Measurements from ENCODE around the gene ACP6.

The ACP6 gene

DNA sequence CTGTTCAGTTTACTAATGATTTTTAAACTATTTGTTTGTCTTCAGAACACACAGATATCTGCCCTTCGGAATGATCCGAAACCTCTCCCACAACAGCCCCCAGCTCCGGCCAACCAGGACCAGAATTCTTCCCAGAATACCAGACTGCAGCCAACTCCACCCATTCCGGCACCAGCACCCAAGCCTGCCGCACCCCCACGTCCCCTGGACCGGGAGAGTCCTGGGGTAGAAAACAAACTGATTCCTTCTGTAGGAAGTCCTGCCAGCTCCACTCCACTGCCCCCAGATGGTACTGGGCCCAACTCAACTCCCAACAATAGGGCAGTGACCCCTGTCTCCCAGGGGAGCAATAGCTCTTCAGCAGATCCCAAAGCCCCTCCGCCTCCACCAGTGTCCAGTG is 51.6 kb downstream of the ACP6 start:
- TF ChIP-seq GATA3 (IDR thresholded peaks at IDR 0.05; ENCODE audit: low read depth, low read length) = no peak
- TF ChIP-seq GATA2 (IDR thresholded peaks at IDR 0.05; ENCODE audit: low read depth, low read length) = no peak

DNA sequence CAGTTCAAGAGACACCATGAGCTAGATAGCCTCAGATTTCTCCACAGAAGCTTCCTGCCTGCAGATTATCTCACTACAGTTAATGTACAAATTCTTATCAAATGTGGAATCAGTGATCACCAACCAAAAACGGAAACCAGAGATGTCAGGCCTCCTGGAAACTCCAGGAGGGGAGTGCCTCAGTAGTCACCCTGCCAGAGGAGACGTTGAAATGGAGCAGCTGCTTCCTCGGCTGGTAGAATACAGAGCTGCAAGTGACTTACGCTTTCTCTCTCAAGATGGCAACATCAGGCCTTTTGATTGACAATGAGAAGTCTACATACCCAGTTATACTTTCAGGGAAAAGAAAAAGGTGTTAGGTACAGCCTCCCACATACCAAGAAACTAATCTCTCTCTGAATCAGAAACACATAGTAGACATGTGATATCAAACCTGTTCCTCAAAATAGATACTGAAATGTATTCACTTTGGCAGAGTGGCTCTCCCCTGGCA is 52.2 kb downstream of the ACP6 start:
- TF ChIP-seq GATA2 (IDR thresholded peaks at IDR 0.05; ENCODE audit: low read depth, low read length) = no peak
- no peak for TF ChIP-seq GATA3 (IDR thresholded peaks at IDR 0.05; ENCODE audit: low read depth, low read length)

- TF ChIP-seq GATA2 (IDR thresholded peaks at IDR 0.05; ENCODE audit: low read depth, low read length) (no peak), GATA3 (IDR thresholded peaks at IDR 0.05; ENCODE audit: low read depth, low read length) (no peak)
Measured at GRCh38 chr1:147613506-147613905, 56.8 kb downstream of the ACP6 start.

- TF ChIP-seq GATA3 (IDR thresholded peaks at IDR 0.05; ENCODE audit: low read depth, low read length) (no peak), GATA2 (IDR thresholded peaks at IDR 0.05; ENCODE audit: low read depth, low read length) (no peak)
Measured at GRCh38 chr1:147612366-147612765, 58.0 kb downstream of the ACP6 start.

DNA sequence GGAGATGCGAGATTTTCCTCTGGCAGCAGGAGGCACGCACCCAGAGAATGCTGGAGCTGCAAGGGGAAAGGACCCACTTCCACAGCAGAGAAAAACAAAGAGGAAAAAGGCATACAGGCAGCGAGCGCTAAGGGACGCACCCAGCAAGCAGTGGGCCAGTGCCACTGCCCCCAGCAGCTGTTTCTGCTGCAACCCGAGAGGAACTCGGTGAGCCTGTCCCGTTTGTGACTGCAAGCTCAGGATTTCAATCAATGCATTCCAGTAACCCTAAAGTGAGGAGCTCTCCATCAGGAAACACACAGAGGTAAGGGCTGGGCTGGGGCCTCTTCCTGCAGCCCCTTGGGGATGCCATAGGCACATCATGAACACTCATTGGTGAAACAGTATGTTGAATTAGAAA is 58.7 kb downstream of the ACP6 start:
- TF ChIP-seq GATA2 (IDR thresholded peaks at IDR 0.05; ENCODE audit: low read depth, low read length) (no peak), GATA3 (IDR thresholded peaks at IDR 0.05; ENCODE audit: low read depth, low read length) (no peak)

GRCh38 chr1:147611021-147611426 is 59.3 kb downstream of the ACP6 start:
- no peak for TF ChIP-seq GATA3 (IDR thresholded peaks at IDR 0.05; ENCODE audit: low read depth, low read length)

- no peak for TF ChIP-seq GATA3 (IDR thresholded peaks at IDR 0.05; ENCODE audit: low read depth, low read length)
- TF ChIP-seq GATA2 (IDR thresholded peaks at IDR 0.05; ENCODE audit: low read depth, low read length) = no peak
Measured at GRCh38 chr1:147609358-147609757, 61.0 kb downstream of the ACP6 start.

DNA sequence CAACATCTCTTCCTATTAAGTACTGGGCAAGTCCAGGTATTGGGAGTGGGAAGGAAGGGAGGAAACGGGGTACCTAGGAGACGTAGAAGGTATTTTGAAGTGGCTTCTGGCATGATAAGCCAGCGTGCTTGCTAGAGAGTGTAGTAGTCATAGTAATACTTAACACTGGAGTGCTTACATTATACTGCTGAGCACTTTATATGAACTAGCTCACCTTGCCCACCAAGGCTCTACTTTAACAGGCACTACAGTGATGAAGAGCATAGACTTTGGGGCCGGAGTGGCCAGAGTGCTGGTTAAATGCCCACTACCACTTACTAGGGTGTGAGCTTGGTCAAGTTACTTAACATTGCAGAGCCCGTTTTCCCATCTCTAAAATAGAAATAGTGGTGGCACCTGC is 61.7 kb downstream of the ACP6 start:
- TF ChIP-seq GATA2 (IDR thresholded peaks at IDR 0.05; ENCODE audit: low read depth, low read length) (no peak), GATA3 (IDR thresholded peaks at IDR 0.05; ENCODE audit: low read depth, low read length) (no peak)

- TF ChIP-seq GATA3 (IDR thresholded peaks at IDR 0.05; ENCODE audit: low read depth, low read length) = no peak
- no peak for TF ChIP-seq GATA2 (IDR thresholded peaks at IDR 0.05; ENCODE audit: low read depth, low read length)
Measured at GRCh38 chr1:147605591-147605990, 64.7 kb downstream of the ACP6 start.

DNA sequence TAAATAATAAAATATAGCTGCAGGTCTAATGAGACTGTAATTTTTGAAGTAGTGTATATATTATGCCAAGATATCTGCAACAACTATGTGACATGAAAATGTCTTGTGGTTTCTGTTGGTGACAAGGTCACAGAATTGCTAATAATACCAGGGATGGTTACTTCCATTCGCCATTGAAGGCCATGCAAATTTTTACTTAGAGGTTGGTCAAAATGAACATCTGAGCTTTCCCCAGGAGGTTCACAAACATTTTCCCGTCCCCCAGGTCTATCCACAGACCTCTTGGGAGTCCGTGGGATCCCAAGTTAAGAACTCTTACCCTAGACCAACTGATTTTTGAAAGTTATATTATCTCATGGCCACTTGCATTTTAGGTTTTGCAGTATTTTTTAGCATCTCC is 66.3 kb downstream of the ACP6 start:
- TF ChIP-seq GATA2 (IDR thresholded peaks at IDR 0.05; ENCODE audit: low read depth, low read length) = no peak
- no peak for TF ChIP-seq GATA3 (IDR thresholded peaks at IDR 0.05; ENCODE audit: low read depth, low read length)

DNA sequence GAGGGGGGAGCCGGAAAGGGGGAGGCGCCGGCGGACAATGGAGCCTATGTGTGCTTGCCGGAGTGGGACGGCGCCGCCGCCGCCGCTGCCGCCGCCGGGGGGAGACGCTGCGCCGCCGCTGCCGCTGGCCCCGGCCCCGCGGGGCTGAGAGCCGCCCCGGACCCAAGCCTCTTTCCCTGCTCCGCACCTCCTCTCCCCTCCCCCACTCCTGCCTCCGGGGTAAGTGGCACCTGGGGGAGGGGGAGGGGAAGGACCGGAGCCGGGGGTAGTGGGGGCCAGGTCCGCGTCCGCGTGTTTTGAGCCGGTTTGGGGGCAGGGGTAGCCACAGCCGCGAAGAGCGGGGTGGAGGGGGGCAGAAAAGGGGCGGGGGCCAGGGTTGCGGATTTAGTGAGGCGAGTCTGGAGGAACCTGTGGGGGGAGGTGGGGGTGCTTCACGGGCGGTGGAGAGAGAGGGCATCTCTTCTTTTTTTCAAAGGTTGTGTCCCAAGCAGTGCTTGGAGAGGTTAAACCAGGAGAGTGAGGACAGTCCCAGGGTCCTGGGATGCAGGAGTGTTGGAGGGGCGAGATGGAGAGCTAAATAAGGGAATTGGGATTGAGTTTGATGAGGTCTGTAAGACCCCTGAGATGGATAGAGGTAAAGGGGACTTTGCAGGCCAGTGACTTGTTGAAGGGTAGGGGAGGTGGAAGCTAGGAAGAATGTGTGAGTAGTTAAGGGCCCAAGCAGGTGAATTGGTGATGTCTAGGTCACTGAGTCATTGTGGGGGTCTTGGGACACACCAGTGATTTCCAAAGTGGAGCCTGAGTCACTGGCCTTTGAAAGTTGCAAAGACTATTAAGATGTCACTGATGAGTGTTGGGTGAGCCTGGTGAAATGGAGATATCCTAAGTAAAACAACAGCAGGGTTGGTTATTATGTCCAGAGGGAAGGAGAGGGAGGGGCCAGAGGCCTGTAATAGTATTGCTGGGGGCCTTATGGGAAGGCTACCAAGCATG is 69.9 kb downstream of the ACP6 start:
- TF ChIP-seq GATA3 (IDR thresholded peaks at IDR 0.05; ENCODE audit: low read depth, low read length) (no peak), GATA2 (IDR thresholded peaks at IDR 0.05; ENCODE audit: low read depth, low read length) (no peak)

- TF ChIP-seq GATA2 (IDR thresholded peaks at IDR 0.05; ENCODE audit: low read depth, low read length) (no peak), GATA3 (IDR thresholded peaks at IDR 0.05; ENCODE audit: low read depth, low read length) (no peak)
Measured at GRCh38 chr1:147599362-147600118, 70.8 kb downstream of the ACP6 start.

DNA sequence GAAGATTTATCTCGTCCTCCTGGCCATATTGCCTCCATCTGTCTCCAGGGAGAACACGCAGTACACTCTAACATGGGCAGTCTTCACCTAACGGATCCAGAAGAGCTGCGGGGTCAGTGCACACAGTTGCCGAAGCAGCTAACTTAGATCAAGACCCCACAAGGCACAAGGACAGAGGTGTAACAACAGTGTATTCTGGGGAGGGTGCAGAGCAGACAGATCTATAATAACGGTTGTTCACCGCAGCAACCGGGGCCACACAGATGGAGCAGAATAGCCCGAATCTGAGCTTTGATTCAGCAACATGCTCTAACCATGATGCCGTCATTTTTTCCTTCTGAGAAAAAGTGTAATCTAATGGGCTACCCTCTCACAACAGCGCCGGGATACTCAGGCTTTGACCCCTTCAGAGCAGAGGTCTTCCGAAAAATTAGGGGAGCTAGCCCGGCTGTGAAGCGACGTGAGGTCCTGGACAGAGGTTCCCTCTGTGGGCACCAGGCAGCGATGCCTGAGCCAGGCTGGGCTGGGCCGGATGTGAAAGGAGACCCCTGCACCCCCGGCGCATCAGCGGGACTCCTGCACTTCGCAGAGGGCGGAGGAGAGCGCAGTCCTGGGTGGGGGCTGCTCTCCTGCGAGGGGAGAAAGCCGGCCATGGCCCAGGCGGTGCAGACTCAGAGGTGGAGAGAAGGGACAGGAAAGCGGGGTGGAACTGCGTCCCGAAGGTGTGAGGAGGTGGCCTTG is 71.5 kb downstream of the ACP6 start:
- no peak for TF ChIP-seq GATA3 (IDR thresholded peaks at IDR 0.05; ENCODE audit: low read depth, low read length)
- no peak for TF ChIP-seq GATA2 (IDR thresholded peaks at IDR 0.05; ENCODE audit: low read depth, low read length)

GRCh38 chr1:147597010-147597409 is 73.3 kb downstream of the ACP6 start:
- TF ChIP-seq GATA2 (IDR thresholded peaks at IDR 0.05; ENCODE audit: low read depth, low read length) (no peak), GATA3 (IDR thresholded peaks at IDR 0.05; ENCODE audit: low read depth, low read length) (no peak)
